Measurements from ENCODE around the gene CRMP1.
A peak's percentile ranks its signal among the peaks of the same experiment; 100 is the strongest.

Gene CRMP1

DNA sequence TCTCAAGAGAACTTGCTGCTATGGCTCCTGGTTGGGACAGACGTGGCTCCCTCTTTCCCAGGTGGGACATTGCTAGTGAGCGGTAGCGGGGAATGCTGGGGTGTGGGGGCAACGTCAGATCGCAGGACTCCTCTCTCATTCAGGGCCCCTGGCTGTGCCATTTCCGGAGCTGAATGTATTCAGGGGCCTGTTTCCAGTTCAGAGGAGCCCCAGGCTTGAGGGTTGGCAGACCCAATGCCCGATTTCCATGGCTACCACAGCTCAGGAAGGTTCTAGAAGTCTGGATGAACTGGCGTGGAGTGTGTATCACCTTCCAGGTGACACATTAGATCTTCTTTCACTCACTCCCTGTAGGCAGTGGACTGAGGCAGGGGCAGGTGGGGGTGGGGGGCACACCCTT is 26.2 kb upstream of the CRMP1 start:
- no peak for DNase-seq

GRCh38 chr4:5918331-5918985 is 25.6 kb upstream of the CRMP1 start:
- DNase-seq, result no peak

GRCh38 chr4:5917672-5918071 is 24.8 kb upstream of the CRMP1 start:
- no peak for DNase-seq

DNA sequence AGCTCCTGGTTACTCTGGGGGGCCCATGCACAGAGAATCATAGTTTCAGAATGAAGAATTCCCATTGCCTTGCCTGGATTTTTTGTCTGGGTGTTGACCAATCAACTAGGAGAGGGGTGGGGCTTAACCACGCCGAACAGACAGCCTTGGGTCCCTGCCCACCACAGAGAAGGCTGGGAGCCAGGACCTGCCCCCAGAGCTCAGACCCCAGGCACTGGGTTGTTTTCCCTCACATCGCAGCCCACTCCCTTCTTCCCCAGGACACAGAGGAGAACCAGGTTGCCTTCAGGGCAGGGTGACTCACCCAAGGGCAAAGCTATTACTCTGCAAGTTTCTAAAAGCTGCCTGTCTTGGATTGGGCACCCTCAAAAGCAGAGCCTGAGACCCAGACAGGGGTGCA is 23.3 kb upstream of the CRMP1 start:
- no peak for DNase-seq

GRCh38 chr4:5913454-5913853 is 20.6 kb upstream of the CRMP1 start:
- DNase-seq, result no peak

DNA sequence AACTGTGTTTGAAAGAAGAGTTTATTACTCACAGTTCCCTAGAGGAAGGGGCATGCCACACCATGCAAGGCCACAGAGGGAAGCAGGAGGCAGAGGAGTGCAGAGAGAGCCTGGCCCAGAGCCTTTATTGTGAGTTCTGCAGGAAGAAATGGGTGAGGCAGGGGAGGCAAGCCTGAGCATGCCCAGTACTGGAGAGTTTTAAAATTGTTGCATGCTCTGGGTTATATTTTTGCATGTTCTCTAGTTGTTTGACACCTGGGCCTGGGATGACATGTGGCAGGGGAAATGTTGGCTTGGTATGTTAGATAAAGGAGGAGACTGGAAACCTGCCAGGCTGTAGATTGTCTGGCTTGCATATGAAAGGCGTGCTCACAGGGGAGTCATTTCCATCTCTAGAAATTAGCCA is 19.7 kb upstream of the CRMP1 start:
- DNase-seq, result no peak

DNA sequence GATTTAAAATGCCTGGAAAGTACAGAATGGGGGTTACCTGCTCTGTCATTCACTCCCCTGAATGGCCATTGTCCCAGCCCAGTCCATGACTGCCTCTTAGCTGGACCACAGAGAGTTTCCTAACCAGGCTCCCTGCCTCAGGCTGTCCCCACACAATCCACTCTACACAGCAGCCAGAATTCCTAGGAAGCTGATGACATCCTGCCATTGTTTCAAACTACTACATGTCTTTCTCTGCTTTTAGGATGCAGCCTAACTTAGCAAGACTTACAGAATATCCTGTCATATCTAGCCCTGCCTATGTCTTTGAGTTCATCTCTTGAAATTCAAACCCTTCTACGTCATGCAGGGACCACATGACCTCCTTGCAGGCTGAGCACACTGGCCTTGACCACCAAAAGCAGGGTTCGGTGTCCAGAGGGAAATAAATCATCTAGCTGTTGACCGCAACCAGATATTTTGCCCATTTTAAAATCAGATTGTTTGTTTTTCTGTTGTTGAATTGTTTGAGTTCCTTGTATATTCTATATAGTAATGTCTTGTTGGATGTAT is 16.1 kb upstream of the CRMP1 start:
- no peak for DNase-seq

- no peak for DNase-seq
Measured at GRCh38 chr4:5906191-5906590, 13.3 kb upstream of the CRMP1 start.

DNA sequence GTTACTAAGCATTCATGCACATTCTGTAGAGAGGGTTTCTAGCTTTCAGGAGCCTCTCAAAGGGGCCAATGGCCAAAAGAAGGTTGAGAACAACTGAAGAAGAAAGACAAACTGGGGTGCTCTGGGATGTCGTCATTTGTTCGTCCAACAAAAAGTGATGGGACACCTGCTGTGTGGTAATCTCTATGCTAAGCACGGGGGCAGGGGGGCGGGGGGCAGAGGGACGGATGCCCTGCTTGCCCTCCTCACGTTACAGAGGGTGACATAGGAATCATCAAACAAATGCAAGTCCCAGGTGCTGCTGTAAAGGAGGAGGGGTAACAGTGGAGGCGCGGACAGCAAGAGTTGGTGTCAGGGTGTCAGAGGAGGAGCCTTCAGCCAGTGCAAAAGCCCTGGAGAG is 12.8 kb upstream of the CRMP1 start:
- DNase-seq, result no peak

- no peak for DNase-seq
Measured at GRCh38 chr4:5900844-5901243, 8.0 kb upstream of the CRMP1 start.

DNA sequence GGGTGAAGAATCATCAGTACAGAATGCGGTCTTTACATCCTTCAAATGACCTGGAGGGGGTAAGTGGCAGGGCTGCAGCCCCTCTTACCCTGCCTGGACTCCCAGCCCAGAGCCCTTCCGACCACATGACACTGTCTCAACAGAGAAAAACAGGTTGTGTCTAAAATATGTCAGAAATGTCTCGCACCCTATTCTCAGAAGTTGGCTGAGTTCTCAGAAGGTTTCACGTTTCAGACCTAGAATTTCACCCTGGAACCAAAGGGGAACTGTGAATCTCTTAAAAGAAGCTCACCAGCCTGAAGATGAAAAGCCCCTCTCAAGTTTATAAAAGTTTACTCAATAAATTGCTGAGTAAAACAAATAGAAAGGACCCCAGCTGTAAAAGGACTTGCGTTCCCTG is 7.0 kb upstream of the CRMP1 start:
- no peak for DNase-seq

DNA sequence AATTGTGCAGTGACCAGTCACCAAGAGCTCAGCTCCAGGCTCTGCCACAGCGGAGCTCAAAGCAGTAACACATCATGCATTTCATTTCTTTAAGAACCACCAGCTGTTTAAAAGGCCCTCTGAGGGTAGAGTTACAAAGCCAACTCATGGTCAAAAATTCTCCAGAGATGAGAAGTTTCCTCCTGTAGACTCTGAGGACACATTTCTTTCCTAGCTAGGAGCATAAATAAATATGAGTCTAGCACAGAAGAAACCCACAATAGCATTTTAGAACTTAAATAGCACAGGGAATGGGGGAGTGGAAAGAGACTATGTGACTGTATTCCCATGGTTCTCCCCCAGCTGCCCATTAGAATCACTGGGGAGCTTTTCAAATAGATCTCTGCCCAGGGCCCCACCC is 6.5 kb upstream of the CRMP1 start:
- no peak for DNase-seq

- no peak for DNase-seq
Measured at GRCh38 chr4:5897674-5898073, 4.8 kb upstream of the CRMP1 start.

DNA sequence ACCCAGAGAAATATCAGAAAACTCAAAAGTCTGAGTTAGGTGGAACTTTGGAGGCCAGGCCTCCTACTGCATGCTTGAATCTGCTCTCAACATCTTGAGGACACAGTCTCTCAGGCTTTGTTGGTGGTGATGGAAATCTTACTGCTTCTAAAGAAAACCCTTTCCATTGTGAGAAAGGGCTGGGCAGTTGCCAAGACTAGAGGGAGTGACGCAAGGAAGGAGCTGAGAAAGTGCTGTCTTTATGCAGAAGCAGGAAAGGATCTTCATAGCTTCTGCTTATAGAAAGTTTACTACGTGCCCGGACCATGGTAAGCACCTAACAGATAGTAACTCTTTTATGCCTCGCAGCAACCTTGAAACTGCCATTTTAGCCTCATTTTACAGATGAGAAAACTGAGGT is 2.4 kb upstream of the CRMP1 start:
- DNase-seq, result no peak

DNA sequence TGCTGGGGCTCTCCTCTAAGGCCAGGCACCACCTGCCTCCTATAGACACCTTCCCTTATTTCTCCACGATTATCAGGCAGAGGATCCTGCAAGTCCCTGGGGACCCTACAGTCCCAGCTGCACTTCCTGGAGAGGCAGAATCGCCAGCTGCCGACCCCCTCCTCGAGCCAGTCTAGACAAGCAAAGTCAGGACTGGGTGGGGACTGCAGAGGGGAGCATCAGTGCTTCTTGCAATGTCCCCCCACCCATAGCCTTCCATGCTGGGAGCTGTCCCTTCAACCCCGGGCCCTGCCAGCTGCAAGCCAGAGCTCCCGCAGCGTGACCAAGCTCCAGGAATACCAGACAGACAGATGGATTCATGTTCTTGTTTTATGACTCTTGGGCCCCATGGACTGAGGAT is 1.4 kb upstream of the CRMP1 start:
- DNase-seq, result no peak

GRCh38 chr4:5893591-5893990 is 705 bp upstream of the CRMP1 start:
- DNase-seq, result no peak

DNA sequence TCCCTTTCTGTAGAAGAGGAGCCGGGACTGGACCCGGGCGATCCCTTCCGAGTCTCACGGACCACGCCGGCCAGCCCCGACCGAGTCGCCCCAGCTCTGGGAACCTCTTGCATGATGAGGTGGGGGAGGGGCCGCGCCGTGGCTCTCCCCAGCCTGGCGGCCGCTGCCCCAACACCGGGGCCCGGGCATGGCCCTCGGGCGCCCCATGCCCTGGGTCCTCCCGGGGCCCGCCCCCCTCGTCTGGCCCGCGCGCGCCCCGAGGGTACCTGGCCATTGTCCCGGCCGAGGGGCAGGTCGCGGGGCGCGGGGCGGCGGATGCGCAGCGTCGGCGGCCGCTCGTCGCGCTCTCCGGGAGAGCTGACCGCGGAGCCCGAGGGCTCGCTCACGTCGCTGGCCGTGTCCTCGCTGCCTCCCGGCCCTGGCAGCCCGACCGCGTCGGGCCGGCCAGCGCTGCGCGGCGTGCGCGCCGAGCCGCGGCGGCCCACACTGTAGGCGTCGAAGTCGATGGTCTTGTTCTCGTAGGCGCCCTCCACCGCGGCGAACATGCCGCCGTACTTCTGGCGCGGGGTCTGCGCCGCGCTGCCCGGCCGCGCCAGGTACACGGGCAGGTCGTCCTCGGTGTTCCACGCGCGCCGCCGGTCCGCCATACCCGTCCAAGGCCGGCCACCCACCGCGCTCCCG is 423 bp downstream of the CRMP1 start:
- DNase-seq, result no peak

DNA sequence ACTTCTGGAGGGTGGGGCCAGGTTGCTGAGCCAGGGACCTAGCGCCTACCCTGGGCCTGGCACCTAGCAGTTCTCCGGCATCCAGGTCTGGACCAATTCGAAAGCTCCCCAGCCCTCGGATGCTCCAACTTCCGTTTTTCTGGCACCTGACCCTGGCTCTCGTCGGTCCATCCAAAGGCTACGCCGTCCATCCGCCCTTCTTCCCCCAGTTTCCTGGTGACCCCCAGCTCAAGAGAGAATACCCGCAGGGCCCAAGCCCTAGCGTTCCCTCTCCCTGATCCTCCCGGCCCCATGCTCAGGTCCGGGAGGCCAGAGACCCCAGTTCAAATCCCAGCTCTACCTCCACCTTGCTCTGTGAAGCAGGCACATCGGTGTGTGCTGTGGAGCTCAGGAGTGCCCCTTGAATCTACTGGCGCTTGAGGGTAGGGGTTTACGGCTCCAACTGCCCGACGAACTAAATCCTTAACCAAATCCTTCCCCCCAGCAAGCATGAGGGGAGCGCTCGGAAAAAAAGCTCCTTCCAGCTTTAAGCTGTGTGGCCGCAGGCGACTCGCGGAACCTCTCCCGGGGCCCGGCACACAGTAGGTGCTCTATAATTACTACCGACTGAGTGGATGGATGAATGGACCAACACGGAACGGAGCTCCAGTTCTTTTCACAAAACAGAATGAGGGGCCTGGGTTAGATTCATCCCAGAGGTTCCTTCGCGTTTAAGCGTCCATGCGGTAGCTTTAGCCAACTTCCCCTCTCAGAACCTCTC is 1.1 kb downstream of the CRMP1 start:
- no peak for DNase-seq

GRCh38 chr4:5890063-5890727 is 2.7 kb downstream of the CRMP1 start:
- DNase-seq, result peak; percentile 36

- no peak for DNase-seq
Measured at GRCh38 chr4:5889002-5889696, 3.7 kb downstream of the CRMP1 start.

DNA sequence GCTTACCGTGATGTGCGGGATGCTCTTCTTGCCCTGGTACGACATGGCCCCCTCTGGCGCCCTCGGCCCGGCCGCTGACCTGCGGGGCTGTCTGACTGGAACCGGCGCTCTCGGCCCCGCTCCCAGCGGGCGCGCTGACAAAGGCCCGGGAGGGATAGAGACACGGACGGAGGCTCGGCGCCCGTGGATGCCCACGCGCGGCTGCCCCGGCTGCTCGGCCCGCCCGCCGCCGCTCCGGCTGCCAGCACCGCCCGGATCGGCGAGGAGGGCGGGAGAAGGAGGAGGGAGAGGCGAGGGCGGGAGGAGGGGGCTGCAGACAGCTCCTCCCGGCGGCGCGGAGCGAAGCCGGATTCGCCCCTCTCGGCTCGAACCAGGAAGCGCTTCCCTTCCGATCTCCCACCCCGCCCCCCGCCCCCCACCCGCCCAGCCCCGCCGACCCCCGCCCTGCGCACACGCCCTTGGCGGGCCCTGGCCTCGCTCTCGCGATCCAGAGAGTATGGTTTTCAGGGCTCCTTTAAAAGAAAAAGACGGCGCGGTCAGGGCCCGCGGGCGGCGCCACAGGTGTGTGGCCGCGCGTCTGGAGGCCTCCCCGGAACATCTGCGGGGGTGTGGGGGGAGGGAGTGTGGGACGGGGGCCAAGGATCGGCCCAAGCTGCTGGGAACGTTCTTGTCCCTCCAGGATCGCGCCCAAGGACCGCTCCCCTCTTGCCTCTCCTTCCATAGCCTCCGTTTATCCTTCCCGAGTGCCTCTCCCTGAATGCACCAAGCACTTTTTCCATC is 4.5 kb downstream of the CRMP1 start:
- DNase-seq, result peak; percentile 40

All from DMS79 (cell line).